HepG2 (cell line): ENCODE measurements around the gene SLC12A9. TPM values are rescaled to one million over a fixed set of nuclear protein-coding genes. Genes with fewer than 3 reads are reported as not detected.

Experiments used
- ATF6 ChIP-seq: sonication (generic); formaldehyde crosslinking; conservative IDR thresholded peaks from 2 replicates; pipeline ENCODE4 v1.4.0; 2020; ENCODE audit warnings: missing genetic modification reagents
- CREB1 ChIP-seq, 2 experiments: fragments of 450-650 bp in 1 of 2; IDR thresholded peaks; 2 replicates each; pipeline ENCODE4 v1.6.1; 2016 to 2017; ENCODE audit warnings: control low read depth in 1 of 2, mild to moderate bottlenecking in 1 of 2, missing compliant biosample characterization in 1 of 2, missing genetic modification characterization in 1 of 2
- RELA ChIP-seq: sonication (generic); formaldehyde crosslinking; IDR thresholded peaks from 2 replicates; pipeline ENCODE4 v1.4.0; 2020; ENCODE audit warnings: missing genetic modification reagents
- THRA ChIP-seq: sonication (generic); formaldehyde crosslinking; IDR thresholded peaks from 2 replicates; pipeline ENCODE4 v1.4.0; 2020; ENCODE audit warnings: missing genetic modification reagents, borderline replicate concordance
- ZNF30 ChIP-seq: sonication (generic); formaldehyde crosslinking; IDR thresholded peaks from 2 replicates; pipeline ENCODE4 v1.5.0; 2020; ENCODE audit warnings: mild to moderate bottlenecking, missing genetic modification reagents
- ZNF609 ChIP-seq: sonication (generic); formaldehyde crosslinking; IDR thresholded peaks from 2 replicates; pipeline ENCODE4 v1.4.0; 2020; ENCODE audit warnings: mild to moderate bottlenecking, missing genetic modification reagents, borderline replicate concordance
- polyA plus RNA-seq, 8 experiments: library from polyadenylated mRNA; depleted of rRNA in 3 of 8; stranded (reverse) in 7 of 8; unstranded in 1 of 8; fragments of >200 nt; fragmentation: Illumina TruSeq in 4 of 8; extraction: Trizol in 4 of 8; gene quantifications; 2 replicates each; pipeline versions ENCODE4 v1.2.1 to v1.2.3, GENCODE V29; 2011 to 2016; ENCODE audit warnings: low read depth in 4 of 8, missing spikeins in 1 of 8, mixed read lengths in 1 of 8; ENCODE audit not compliant: insufficient read depth in 1 of 8
- total RNA-seq, 5 experiments: library from RNA; depleted of rRNA; stranded (reverse); fragments of >200 nt; fragmentation: Illumina TruSeq; extraction: Trizol; gene quantifications; 2 replicates each; pipeline ENCODE4 v1.2.3, GENCODE V29; 2016; ENCODE audit warnings: low read depth in 1 of 5

The SLC12A9 gene
- total and polyA plus RNA-seq, 2 of the 13 experiments (the other 11 are each of a cell fraction or from before 2014, with no cell fraction given): 8.7 to 16.6 TPM

GRCh38 chr7:100881136-100881535 is 28.6 kb downstream of the SLC12A9 start (continued):
- TF ChIP-seq ATF6 (CRISPR knock-in tag): no peak
- no peak for TF ChIP-seq ZNF30
- TF ChIP-seq ZNF609 (CRISPR knock-in tag): no peak
- no peak for TF ChIP-seq CREB1 (IDR thresholded peaks at IDR 0.05)
- no peak for TF ChIP-seq CREB1 (CRISPR knock-in tag; IDR thresholded peaks at IDR 0.05)
- TF ChIP-seq THRA (CRISPR knock-in tag): no peak
- TF ChIP-seq RELA (CRISPR knock-in tag): no peak
